PC-9 (cell line): Measurements from ENCODE around the gene NEB.

Source experiments
- EZH2 ChIP-seq: fragments of 200-600 bp; sonication (generic); IDR thresholded peaks from 2 replicates; pipeline ENCODE4 v1.8.0; 2017; ENCODE audit warnings: antibody characterized with exemption, low read depth
- TF ChIP-seq, protein P1 (sequence below): fragments of 200-600 bp; sonication (generic); conservative IDR thresholded peaks from 2 replicates; pipeline ENCODE4 v1.6.1; 2017; ENCODE audit warnings: mixed run types, antibody characterized with exemption, mild to moderate bottlenecking, moderate library complexity

DNA sequence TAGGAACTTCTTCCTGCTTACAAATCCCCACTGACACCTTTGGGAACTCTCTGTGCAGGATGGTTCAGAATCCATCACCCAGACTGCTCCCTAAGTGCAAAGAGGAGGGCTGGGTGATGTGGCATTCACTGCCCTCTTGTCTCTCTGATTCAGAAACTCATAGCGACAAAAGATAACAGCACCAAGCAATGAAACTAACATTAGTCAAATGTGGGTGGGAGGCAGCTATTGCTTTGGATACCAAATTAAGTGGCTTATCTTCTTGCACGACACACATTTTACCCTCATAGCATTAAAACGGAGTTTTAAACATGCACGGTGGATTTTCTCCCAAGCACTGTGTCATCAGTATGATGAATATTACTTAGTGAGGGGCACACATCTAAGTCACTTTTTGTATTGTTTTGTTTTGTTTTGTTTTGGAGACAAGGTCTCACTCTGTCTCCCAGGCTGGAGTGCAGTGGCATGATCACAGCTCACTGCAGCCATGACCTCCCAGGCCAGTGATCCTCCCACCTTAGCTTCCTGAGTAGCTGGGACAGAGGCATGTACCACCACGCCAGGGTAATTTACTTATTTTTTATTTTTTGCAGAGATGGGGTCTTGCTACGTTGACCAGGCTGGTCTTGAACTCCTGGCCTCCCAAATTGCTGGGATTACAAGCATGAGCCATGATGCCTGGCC, 40.9 kb upstream of the NEB start:
- TF ChIP-seq, protein P1, sequence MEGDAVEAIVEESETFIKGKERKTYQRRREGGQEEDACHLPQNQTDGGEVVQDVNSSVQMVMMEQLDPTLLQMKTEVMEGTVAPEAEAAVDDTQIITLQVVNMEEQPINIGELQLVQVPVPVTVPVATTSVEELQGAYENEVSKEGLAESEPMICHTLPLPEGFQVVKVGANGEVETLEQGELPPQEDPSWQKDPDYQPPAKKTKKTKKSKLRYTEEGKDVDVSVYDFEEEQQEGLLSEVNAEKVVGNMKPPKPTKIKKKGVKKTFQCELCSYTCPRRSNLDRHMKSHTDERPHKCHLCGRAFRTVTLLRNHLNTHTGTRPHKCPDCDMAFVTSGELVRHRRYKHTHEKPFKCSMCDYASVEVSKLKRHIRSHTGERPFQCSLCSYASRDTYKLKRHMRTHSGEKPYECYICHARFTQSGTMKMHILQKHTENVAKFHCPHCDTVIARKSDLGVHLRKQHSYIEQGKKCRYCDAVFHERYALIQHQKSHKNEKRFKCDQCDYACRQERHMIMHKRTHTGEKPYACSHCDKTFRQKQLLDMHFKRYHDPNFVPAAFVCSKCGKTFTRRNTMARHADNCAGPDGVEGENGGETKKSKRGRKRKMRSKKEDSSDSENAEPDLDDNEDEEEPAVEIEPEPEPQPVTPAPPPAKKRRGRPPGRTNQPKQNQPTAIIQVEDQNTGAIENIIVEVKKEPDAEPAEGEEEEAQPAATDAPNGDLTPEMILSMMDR, result no peak
- TF ChIP-seq EZH2, result no peak
